OCI-LY1 (cell line): ENCODE measurements around the gene MRFAP1.

Experiments used
- H2AFZ ChIP-seq: fragments of 200-600 bp; sonication (generic), shearing (Covaris generic); 2 replicates; pipeline ENCODE4 v1.6.0; 2014; ENCODE audit warnings: antibody characterized with exemption, mild to moderate bottlenecking, low read length
- H3F3A ChIP-seq: fragments of 200-600 bp; sonication (generic), shearing (Covaris generic); 2 replicates; pipeline ENCODE4 v1.6.0; 2014; ENCODE audit warnings: mild to moderate bottlenecking, antibody characterized with exemption, low read length, moderate library complexity; ENCODE audit not compliant: insufficient read depth
- H3K27ac ChIP-seq: fragments of 200-600 bp; sonication (generic); 2 replicates; pipeline ENCODE4 v1.5.1; 2014; ENCODE audit warnings: low read length, mixed run types, mild to moderate bottlenecking, low read depth; ENCODE audit not compliant: poor library complexity, severe bottlenecking
- H3K27me3 ChIP-seq: fragments of 200-600 bp; sonication (generic); 2 replicates; pipeline ENCODE4 v1.6.0; 2014; ENCODE audit warnings: antibody characterized with exemption, mild to moderate bottlenecking, low read length, moderate library complexity; ENCODE audit not compliant: insufficient read depth
- H3K36me3 ChIP-seq: fragments of 200-600 bp; sonication (generic); 2 replicates; pipeline ENCODE4 v1.6.1; 2014; ENCODE audit warnings: mild to moderate bottlenecking, antibody characterized with exemption, low read length, moderate library complexity, mixed read lengths; ENCODE audit not compliant: insufficient read depth
- H3K4me1 ChIP-seq: fragments of 200-600 bp; sonication (generic); 2 replicates; pipeline ENCODE4 v1.5.1; 2014; ENCODE audit warnings: mild to moderate bottlenecking, low read length, moderate library complexity; ENCODE audit not compliant: insufficient read depth, severe bottlenecking
- H3K4me2 ChIP-seq: fragments of 200-600 bp; sonication (generic), shearing (Covaris generic); 2 replicates; pipeline ENCODE4 v1.6.1; 2014; ENCODE audit warnings: low read length
- H3K4me3 ChIP-seq: fragments of 200-600 bp; sonication (generic); 2 replicates; pipeline ENCODE4 v1.5.1; 2014; ENCODE audit warnings: low read length, low read depth, mild to moderate bottlenecking, mixed read lengths; ENCODE audit not compliant: poor library complexity, severe bottlenecking
- H3K79me2 ChIP-seq: fragments of 200-600 bp; shearing (Covaris generic); 2 replicates; pipeline ENCODE4 v1.6.1; 2016; ENCODE audit warnings: mixed run types, low read length, mixed read lengths; ENCODE audit not compliant: insufficient read depth
- H3K9ac ChIP-seq: fragments of 200-600 bp; sonication (generic), shearing (Covaris generic); 2 replicates; pipeline ENCODE4 v1.6.1; 2014; ENCODE audit warnings: mild to moderate bottlenecking, low read length, mixed read lengths
- H3K9me2 ChIP-seq: fragments of 200-600 bp; sonication (generic), shearing (Covaris generic); 2 replicates; pipeline ENCODE4 v1.6.1; 2014; ENCODE audit warnings: low read depth, mild to moderate bottlenecking, low read length, mixed read lengths
- H3K9me3 ChIP-seq: fragments of 200-600 bp; shearing (Covaris generic); 2 replicates; pipeline ENCODE4 v1.6.1; 2014; ENCODE audit warnings: low read length, mixed read lengths
- H4K20me1 ChIP-seq: fragments of 200-600 bp; sonication (generic), shearing (Covaris generic); 2 replicates; pipeline ENCODE4 v1.6.0; 2016; ENCODE audit warnings: mild to moderate bottlenecking, low read length; ENCODE audit not compliant: insufficient read depth
- CTCF ChIP-seq: fragments of 200-600 bp; sonication (generic), shearing (Covaris generic); IDR thresholded peaks from 2 replicates; pipeline ENCODE4 v1.5.1; 2017; ENCODE audit warnings: mild to moderate bottlenecking, antibody characterized with exemption, low read length, moderate library complexity, mixed read lengths
- EZH2 ChIP-seq: fragments of 200-600 bp; sonication (generic), shearing (Covaris generic); IDR thresholded peaks from 2 replicates; pipeline ENCODE4 v1.8.0; 2017; ENCODE audit warnings: borderline replicate concordance, mixed run types, mild to moderate bottlenecking, antibody characterized with exemption, low read length, moderate library complexity, mixed read lengths

MRFAP1 gene

GRCh38 chr4:6603128-6603527 is 37.4 kb upstream of the MRFAP1 start:
- H3K27ac ChIP-seq, result no peak overlapping the region
- H3K36me3 ChIP-seq, result peaks cover 16% of the 10 kb centered on the region
- H3K4me2 ChIP-seq, result no peak overlapping the region

GRCh38 chr4:6605114-6605513 is 35.4 kb upstream of the MRFAP1 start:
- Histone ChIP-seq H3K4me2 (no peak overlapping the region), H3K36me3 (peaks cover 16% of the 10 kb centered on the region)
- no peak for TF ChIP-seq CTCF
- no peak for TF ChIP-seq EZH2

More at GRCh38 chr4:6603128-6603527, 37.4 kb upstream of the MRFAP1 start:
- H3K9ac ChIP-seq, result no peak overlapping the region
- peaks cover 12% of the 10 kb centered on the region for H3K4me1 ChIP-seq
- no peaks in the 10 kb centered on the region for H3F3A ChIP-seq
- no peaks in the 10 kb centered on the region for H3K9me2 ChIP-seq
- no peaks in the 10 kb centered on the region for H4K20me1 ChIP-seq
- no peaks in the 10 kb centered on the region for H3K79me2 ChIP-seq
- TF ChIP-seq EZH2 (no peak), CTCF (no peak)
- no peaks in the 10 kb centered on the region for H3K27me3 ChIP-seq
- H3K9me3 ChIP-seq, result no peaks in the 10 kb centered on the region
- H3K4me3 ChIP-seq, result no peak overlapping the region
- no peak overlapping the region for H2AFZ ChIP-seq

GRCh38 chr4:6605605-6606004 is 34.9 kb upstream of the MRFAP1 start:
- Histone ChIP-seq H3K9me2 (no peaks in the 10 kb centered on the region), H3K36me3 (peaks cover 16% of the 10 kb centered on the region), H3K4me2 (no peak overlapping the region), H3K9me3 (no peaks in the 10 kb centered on the region), H3K27me3 (no peaks in the 10 kb centered on the region), H3K27ac (no peak overlapping the region), H3K9ac (no peak overlapping the region), H3K4me3 (no peak overlapping the region), H4K20me1 (no peaks in the 10 kb centered on the region), H3K4me1 (no peaks in the 10 kb centered on the region), H3K79me2 (no peaks in the 10 kb centered on the region), H2AFZ (no peak overlapping the region), H3F3A (no peaks in the 10 kb centered on the region)
- TF ChIP-seq EZH2 (no peak), CTCF (no peak)

More at GRCh38 chr4:6605114-6605513, 35.4 kb upstream of the MRFAP1 start:
- H3K9ac ChIP-seq, result no peak overlapping the region
- H4K20me1 ChIP-seq, result no peaks in the 10 kb centered on the region
- no peaks in the 10 kb centered on the region for H3F3A ChIP-seq
- H3K79me2 ChIP-seq, result no peaks in the 10 kb centered on the region
- H3K4me1 ChIP-seq, result no peaks in the 10 kb centered on the region
- no peaks in the 10 kb centered on the region for H3K27me3 ChIP-seq
- no peaks in the 10 kb centered on the region for H3K9me3 ChIP-seq
- no peak overlapping the region for H3K4me3 ChIP-seq
- no peak overlapping the region for H2AFZ ChIP-seq
- no peak overlapping the region for H3K27ac ChIP-seq
- H3K9me2 ChIP-seq, result no peaks in the 10 kb centered on the region
